ENCODE data around the gene TUFM. TPM values are rescaled to one million over a fixed set of nuclear protein-coding genes. Genes with fewer than 3 reads are reported as not detected.
A peak's percentile ranks its signal among the peaks of the same experiment; 100 is the strongest.
"Not testable (repeated sequence)": the region's sequence is repeated elsewhere in the genome, so short reads cannot be mapped to it uniquely, and the experiment has no call there.

Gene TUFM
- total RNA-seq, 1 donor from 2014 or later: 122 TPM

DNA sequence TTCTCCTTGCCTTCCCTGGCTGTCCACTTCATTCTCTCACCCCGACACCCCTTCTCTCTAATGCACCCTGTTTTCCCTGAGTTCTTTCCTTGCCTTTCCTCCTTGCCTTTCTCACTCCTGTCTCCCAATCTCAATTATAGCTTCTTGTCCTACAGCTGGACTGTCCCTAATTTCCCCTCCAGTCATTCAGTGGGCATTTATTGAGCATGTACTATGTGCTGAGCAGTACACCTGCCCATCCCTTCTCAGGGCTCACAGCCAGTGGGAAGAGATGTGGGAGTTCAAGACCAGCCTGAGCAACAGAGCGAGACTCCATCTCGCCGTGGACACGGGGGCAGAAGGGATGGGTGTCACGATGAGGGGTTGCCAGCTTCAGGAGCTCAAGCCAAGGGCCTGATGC, 37.9 kb upstream of the TUFM start:
- TF ChIP-seq, protein P1, sequence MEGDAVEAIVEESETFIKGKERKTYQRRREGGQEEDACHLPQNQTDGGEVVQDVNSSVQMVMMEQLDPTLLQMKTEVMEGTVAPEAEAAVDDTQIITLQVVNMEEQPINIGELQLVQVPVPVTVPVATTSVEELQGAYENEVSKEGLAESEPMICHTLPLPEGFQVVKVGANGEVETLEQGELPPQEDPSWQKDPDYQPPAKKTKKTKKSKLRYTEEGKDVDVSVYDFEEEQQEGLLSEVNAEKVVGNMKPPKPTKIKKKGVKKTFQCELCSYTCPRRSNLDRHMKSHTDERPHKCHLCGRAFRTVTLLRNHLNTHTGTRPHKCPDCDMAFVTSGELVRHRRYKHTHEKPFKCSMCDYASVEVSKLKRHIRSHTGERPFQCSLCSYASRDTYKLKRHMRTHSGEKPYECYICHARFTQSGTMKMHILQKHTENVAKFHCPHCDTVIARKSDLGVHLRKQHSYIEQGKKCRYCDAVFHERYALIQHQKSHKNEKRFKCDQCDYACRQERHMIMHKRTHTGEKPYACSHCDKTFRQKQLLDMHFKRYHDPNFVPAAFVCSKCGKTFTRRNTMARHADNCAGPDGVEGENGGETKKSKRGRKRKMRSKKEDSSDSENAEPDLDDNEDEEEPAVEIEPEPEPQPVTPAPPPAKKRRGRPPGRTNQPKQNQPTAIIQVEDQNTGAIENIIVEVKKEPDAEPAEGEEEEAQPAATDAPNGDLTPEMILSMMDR (IDR thresholded peaks at IDR 0.05; ENCODE audit: unreplicated experiment): no peak
- no peaks in the 10 kb centered on the region for H3K9me3 Mint-ChIP-seq
- DNase-seq (ENCODE audit: low spot score in 2 of 2, unreplicated experiment in 2 of 2): no peak
- no peaks in the 10 kb centered on the region for H3K27me3 Mint-ChIP-seq (ENCODE audit: low read depth)
- H3K27ac Mint-ChIP-seq: no peak overlapping the region
- peaks cover 7% of the 10 kb centered on the region for H3K4me1 Mint-ChIP-seq
- no peaks in the 10 kb centered on the region for H3K36me3 Mint-ChIP-seq
- no peak overlapping the region for H3K4me3 Mint-ChIP-seq

DNA sequence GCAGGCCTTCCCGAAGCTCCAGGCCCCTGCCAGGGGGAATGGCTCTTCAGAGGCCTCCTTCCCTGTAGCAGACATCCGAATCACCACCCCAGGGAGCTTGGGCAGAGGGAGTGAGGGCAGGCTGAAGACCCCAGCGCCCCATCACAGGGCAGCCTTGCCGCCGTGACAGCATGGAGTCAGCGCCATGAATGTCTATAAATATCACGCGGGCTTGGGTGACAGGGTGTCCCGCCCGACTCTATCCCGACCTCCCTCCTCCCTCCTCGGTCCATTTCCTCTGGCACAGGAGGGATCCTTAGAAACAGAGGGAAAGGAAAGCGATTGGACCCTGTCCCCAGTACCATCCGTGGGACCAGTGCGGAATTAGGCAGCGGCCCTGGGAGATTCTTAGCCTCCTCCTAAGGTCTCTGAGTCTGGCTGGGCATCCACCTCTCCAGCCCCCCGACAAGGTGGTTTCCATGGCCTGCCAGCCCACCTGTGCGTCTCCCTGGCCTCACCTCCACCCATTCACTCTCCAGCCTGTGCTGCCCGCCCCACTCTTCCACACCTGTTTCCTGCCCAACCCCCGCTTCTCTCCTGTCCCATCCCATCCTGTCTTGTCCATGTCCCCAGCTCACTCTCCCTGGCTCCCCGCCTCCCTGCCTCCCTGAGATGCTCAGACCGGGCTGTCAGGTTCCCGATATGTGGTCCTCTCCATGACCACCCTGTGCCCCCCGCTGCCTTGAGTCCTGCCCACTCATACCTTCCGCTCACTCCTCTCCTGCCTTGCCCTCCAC, 37.3 kb upstream of the TUFM start:
- no peak for DNase-seq (ENCODE audit: low spot score in 2 of 2, unreplicated experiment in 2 of 2)
- TF ChIP-seq, protein P1 (IDR thresholded peaks at IDR 0.05; ENCODE audit: unreplicated experiment): no peak
- H3K4me3 Mint-ChIP-seq: no peak overlapping the region

DNA sequence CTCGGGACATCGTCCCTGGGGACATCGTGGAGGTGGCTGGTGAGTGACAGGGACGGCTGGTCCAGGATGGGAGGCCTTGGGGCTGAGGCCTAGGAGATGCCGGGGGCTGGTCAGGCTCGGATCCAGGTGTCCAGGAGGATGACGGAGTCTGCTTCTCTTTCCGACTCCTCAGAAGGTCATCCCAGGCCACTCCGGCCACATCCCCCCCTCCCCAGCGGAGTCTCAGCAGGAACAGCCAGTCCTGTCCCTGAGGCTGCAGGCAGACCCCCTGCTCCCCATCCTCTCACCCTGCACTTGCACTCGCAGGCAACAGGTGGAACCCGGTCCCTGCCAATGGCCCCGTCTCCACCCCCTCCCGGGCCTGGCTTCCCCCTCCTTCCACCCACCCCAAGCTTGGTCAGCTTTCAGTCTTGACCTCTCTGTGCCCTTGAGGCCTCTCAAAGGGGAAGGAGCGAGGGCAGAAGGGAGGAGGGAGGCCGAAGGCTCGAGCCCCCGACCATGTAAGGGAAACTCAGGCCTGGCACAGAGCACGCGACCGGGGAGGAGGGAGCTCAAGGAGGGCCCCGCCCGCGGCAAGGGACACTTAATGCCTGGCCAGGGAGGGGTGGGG, 36.5 kb upstream of the TUFM start:
- TF ChIP-seq, protein P1 (IDR thresholded peaks at IDR 0.05; ENCODE audit: unreplicated experiment): no peak
- Mint-ChIP-seq H3K4me3 (no peak overlapping the region), H3K9me3 (no peaks in the 10 kb centered on the region), H3K4me1 (peaks cover 9% of the 10 kb centered on the region), H3K36me3 (no peaks in the 10 kb centered on the region), H3K27me3 (ENCODE audit: low read depth) (no peaks in the 10 kb centered on the region), H3K27ac (no peak overlapping the region)
- no peak for DNase-seq (ENCODE audit: low spot score in 2 of 2, unreplicated experiment in 2 of 2)

More for the DNA sequence above, 37.3 kb upstream of the TUFM start:
- peaks cover 9% of the 10 kb centered on the region for H3K4me1 Mint-ChIP-seq
- no peaks in the 10 kb centered on the region for H3K9me3 Mint-ChIP-seq
- no peak overlapping the region for H3K27ac Mint-ChIP-seq
- H3K27me3 Mint-ChIP-seq (ENCODE audit: low read depth): no peaks in the 10 kb centered on the region
- H3K36me3 Mint-ChIP-seq: no peaks in the 10 kb centered on the region

DNA sequence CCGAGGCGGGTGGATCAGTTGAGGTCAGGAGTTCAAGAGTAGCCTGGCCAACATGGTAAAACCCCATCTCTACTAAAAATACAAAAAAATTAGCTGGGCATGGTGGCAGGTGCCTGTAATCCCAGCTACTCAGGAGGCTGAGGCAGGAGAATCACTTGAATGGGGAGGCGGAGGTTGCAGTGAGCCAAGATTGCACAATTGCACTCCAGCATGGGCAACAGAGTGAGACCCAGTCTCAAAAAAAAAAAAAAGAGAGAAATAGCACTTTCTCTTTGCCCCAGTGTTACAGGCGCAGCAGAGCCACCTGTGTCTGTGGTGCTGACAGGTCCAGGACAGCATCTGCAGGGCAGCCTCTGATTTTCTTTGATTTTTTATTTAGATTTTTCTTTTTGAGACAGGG, 35.4 kb upstream of the TUFM start:
- H3K27me3 Mint-ChIP-seq (ENCODE audit: low read depth); H3K4me1 Mint-ChIP-seq; H3K36me3 Mint-ChIP-seq; H3K9me3 Mint-ChIP-seq; H3K27ac Mint-ChIP-seq; H3K4me3 Mint-ChIP-seq; DNase-seq (ENCODE audit: low spot score in 2 of 2, unreplicated experiment in 2 of 2): not testable (repeated sequence)

DNA sequence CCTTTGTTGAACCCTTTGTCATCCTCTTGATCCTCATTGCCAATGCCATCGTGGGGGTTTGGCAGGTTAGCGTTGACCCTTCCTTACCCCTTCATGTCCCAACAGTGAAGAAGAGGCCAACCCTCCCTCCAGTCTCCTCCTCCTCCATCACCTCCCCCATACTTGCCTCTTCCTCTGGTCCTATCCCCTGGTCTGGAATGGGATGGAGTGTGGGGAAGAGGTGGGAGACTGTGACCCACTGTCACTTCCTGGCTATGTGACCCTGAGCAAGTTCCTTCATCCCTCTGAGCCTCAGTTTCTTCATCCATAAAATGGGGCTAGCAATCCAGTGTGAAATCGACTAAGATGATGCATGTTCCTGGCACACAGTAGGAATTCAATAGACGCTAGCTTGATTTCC, 34.8 kb upstream of the TUFM start:
- H3K27ac Mint-ChIP-seq: no peak overlapping the region
- H3K27me3 Mint-ChIP-seq (ENCODE audit: low read depth): no peaks in the 10 kb centered on the region
- peaks cover 9% of the 10 kb centered on the region for H3K4me1 Mint-ChIP-seq
- no peaks in the 10 kb centered on the region for H3K9me3 Mint-ChIP-seq
- peak overlapping the region; percentile 52 for H3K4me3 Mint-ChIP-seq
- no peak for DNase-seq (ENCODE audit: low spot score in 2 of 2, unreplicated experiment in 2 of 2)
- no peaks in the 10 kb centered on the region for H3K36me3 Mint-ChIP-seq
- TF ChIP-seq, protein P1 (IDR thresholded peaks at IDR 0.05; ENCODE audit: unreplicated experiment): no peak

DNA sequence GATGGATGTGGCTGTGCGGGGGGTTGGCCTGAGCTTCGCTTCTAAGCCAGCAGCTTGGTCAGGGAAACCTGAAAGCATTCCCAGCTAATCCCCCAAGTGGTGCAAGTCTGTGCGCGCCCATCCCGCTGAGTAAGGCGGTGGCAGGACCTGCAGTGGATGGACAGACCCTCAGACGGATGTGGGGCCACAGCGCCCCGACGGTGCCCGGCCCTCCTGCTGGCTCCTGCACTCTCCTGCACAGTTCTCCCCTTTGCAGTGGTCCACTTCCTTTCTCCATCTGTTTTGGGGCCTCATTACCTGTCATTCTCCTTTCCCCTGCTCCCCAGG, 34.4 kb upstream of the TUFM start:
- no peak overlapping the region for H3K27ac Mint-ChIP-seq
- TF ChIP-seq, protein P1 (IDR thresholded peaks at IDR 0.05; ENCODE audit: unreplicated experiment): no peak

More for the DNA sequence above, 34.4 kb upstream of the TUFM start:
- H3K9me3 Mint-ChIP-seq: no peaks in the 10 kb centered on the region
- peak overlapping the region; percentile 52 for H3K4me3 Mint-ChIP-seq
- H3K27me3 Mint-ChIP-seq (ENCODE audit: low read depth): no peaks in the 10 kb centered on the region
- peaks cover 9% of the 10 kb centered on the region for H3K4me1 Mint-ChIP-seq
- no peaks in the 10 kb centered on the region for H3K36me3 Mint-ChIP-seq
- DNase-seq (ENCODE audit: low spot score in 2 of 2, unreplicated experiment in 2 of 2): no peak

Measured in mesothelial cell of epicardium (in vitro differentiated cells).